Liver (tissue), 9 donors: ENCODE results near the gene ZNF45. TPM values are rescaled to one million over a fixed set of nuclear protein-coding genes. Genes with fewer than 3 reads are reported as not detected.

Source experiments
- DNase-seq: peaks from one replicate; pipeline ENCODE4 v3.0.0-alpha.2; 2017; ENCODE audit warnings: low spot score
- H3K27ac ChIP-seq, 2 donors: one replicate each; pipeline ENCODE4 v1.7.0; 2013; ENCODE audit warnings: inconsistent platforms in 2 of 2, low read length in 2 of 2, control low read depth in 1 of 2, low read depth in 1 of 2, mild to moderate bottlenecking in 1 of 2
- H3K27me3 ChIP-seq, 4 donors: one replicate each; pipeline versions ENCODE4 v1.6.1 to v1.7.0; 2013; ENCODE audit warnings: low read length in 3 of 4, inconsistent platforms in 1 of 4, mild to moderate bottlenecking in 1 of 4, moderate library complexity in 1 of 4; ENCODE audit not compliant: control insufficient read depth in 4 of 4, insufficient read depth in 4 of 4
- H3K36me3 ChIP-seq, 4 donors: one replicate each; pipeline versions ENCODE4 v1.6.1 to v1.7.0; 2013; ENCODE audit warnings: low read length in 3 of 4, mild to moderate bottlenecking in 3 of 4, low read depth in 1 of 4, moderate library complexity in 1 of 4; ENCODE audit not compliant: control insufficient read depth in 4 of 4, insufficient read depth in 3 of 4
- H3K4me1 ChIP-seq, 4 donors: one replicate each; pipeline versions ENCODE4 v1.6.1 to v1.7.0; 2013; ENCODE audit warnings: low read length in 3 of 4, mild to moderate bottlenecking in 3 of 4, moderate library complexity in 1 of 4; ENCODE audit not compliant: control insufficient read depth in 4 of 4, insufficient read depth in 4 of 4
- H3K4me3 ChIP-seq, 3 donors: one replicate each; pipeline versions ENCODE4 v1.6.1 to v1.7.0; 2013; ENCODE audit warnings: low read length in 3 of 3, control low read depth in 1 of 3, low read depth in 1 of 3, mild to moderate bottlenecking in 1 of 3
- H3K9ac ChIP-seq, 2 donors: one replicate each; pipeline ENCODE4 v1.7.0; 2013; ENCODE audit warnings: low read length in 2 of 2, mild to moderate bottlenecking in 2 of 2, moderate library complexity in 2 of 2, control low read depth in 1 of 2, low read depth in 1 of 2
- H3K9me3 ChIP-seq, 4 donors: one replicate each; pipeline versions ENCODE4 v1.6.1 to v1.7.0; 2013; ENCODE audit warnings: low read length in 3 of 4; ENCODE audit not compliant: control insufficient read depth in 4 of 4
- FOXA1 ChIP-seq: IDR thresholded peaks from 2 replicates; pipeline ENCODE4 v1.6.1; 2016; ENCODE audit warnings: antibody characterized with exemption
- GABPA ChIP-seq, 2 donors: IDR thresholded peaks in 1 of 2; conservative IDR thresholded peaks in 1 of 2; 2 replicates each; pipeline ENCODE4 v1.6.1; 2016; ENCODE audit warnings: antibody characterized with exemption in 2 of 2, mild to moderate bottlenecking in 1 of 2, moderate library complexity in 1 of 2
- HNF4G ChIP-seq: IDR thresholded peaks from 2 replicates; pipeline ENCODE4 v1.6.1; 2016; ENCODE audit warnings: antibody characterized with exemption
- JUND ChIP-seq, 2 donors: IDR thresholded peaks; 2 replicates each; pipeline ENCODE4 v1.6.1; 2016; ENCODE audit warnings: antibody characterized with exemption in 2 of 2
- NR2F2 ChIP-seq: IDR thresholded peaks from 2 replicates; pipeline ENCODE4 v1.6.1; 2016; ENCODE audit warnings: antibody characterized with exemption
- RXRA ChIP-seq, 2 donors: IDR thresholded peaks; 2 replicates each; pipeline ENCODE4 v1.6.1; 2017 to 2018; ENCODE audit warnings: antibody characterized with exemption in 2 of 2, mild to moderate bottlenecking in 1 of 2
- SP1 ChIP-seq: IDR thresholded peaks from 2 replicates; pipeline ENCODE4 v1.6.1; 2018; ENCODE audit warnings: antibody characterized with exemption, mild to moderate bottlenecking
- YY1 ChIP-seq: IDR thresholded peaks from 2 replicates; pipeline ENCODE4 v1.6.1; 2016; ENCODE audit warnings: antibody characterized with exemption, mild to moderate bottlenecking
- WGBS: extraction: QIAGEN DNeasy Blood & Tissue Kit; methylation state at CpG from one replicate; pipeline ENCODE4 v1.1.7; 2013; 5-methylcytosine and 5-hydroxymethylcytosine counted together
- polyA plus RNA-seq, 2 donors: library from polyadenylated mRNA; stranded (reverse) in 1 of 2; unstranded in 1 of 2; fragments of 200-250 nt in 1 of 2; fragments of >200 nt in 1 of 2; fragmentation: Nextera tagmentation in 1 of 2; extraction: Ambion mirVana in 1 of 2; gene quantifications; one replicate each; pipeline versions ENCODE4 v1.2.1 to v1.2.3, GENCODE V29; 2013 to 2015
- total RNA-seq, 2 donors: library from RNA; depleted of rRNA; stranded (reverse); fragments of >200 nt; gene quantifications; one replicate each; pipeline ENCODE4 v1.2.3, GENCODE V29; 2014
- TF ChIP-seq, protein P1 (sequence below): IDR thresholded peaks from 2 replicates; pipeline ENCODE4 v1.6.1; 2016; ENCODE audit warnings: antibody characterized with exemption
- TF ChIP-seq, protein P2 (sequence below): IDR thresholded peaks from 2 replicates; pipeline ENCODE4 v1.6.1; 2016; ENCODE audit warnings: antibody characterized with exemption
- TF ChIP-seq, protein P3 (sequence below): IDR thresholded peaks from 2 replicates; pipeline ENCODE4 v1.6.1; 2016; ENCODE audit warnings: antibody characterized with exemption, mild to moderate bottlenecking
- TF ChIP-seq, protein P4 (sequence below): fragments of 150-350 bp; IDR thresholded peaks from 2 replicates; pipeline ENCODE4 v1.5.1; 2017; ENCODE audit warnings: improper control_type of control experiment, low read depth, low read length; ENCODE audit not compliant: missing input control
- donor health status: healthy.
- donor health status: healthy.
- donor health status: healthy.
- donor health status: healthy.
- donor health status: healthy.

ZNF45 gene
- total and polyA plus RNA-seq, 4 donors = 1.5 to 11.1 (median 4.3) TPM

DNA sequence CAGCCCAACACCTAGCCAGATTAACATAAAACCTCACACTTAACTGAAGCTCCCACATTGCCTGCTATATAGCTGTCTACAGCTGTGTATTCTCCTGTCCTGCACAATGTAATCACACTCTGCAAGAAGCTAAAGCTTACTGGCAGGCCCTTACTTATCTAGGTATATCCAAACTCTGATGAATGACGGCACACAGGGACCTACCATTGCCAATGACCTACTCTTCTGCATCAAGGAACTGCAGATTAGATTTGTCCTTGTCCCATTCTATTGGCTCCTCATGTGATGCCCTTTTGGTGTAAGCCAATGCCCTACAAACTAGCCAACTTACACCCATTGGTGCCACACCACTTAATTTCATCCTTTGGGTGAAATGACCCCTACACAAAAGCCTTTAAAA is 26.4 kb downstream of the ZNF45 start:
- 99% methylated on average over 1 of the region's 1 CpG for WGBS
- no peaks in the 10 kb centered on the region for H3K4me1 ChIP-seq
- no peak for DNase-seq
- H3K27ac ChIP-seq = no peak overlapping the region
- H3K4me3 ChIP-seq = peak overlapping the region in 2 of 3 donors; percentile 49 to 62
- no peaks in the 10 kb centered on the region for H3K27me3 ChIP-seq
- peaks cover 34 to 85% (median 71%) of the 10 kb centered on the region in 4 donors for H3K9me3 ChIP-seq
- TF ChIP-seq, protein P1, sequence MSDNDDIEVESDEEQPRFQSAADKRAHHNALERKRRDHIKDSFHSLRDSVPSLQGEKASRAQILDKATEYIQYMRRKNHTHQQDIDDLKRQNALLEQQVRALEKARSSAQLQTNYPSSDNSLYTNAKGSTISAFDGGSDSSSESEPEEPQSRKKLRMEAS = no peak
- TF ChIP-seq YY1 (no peak), SP1 (no peak), FOXA1 (no peak), NR2F2 (no peak), JUND (IDR thresholded peaks at IDR 0.05) (no peak), HNF4G (no peak), RXRA (IDR thresholded peaks at IDR 0.05) (no peak), GABPA (IDR thresholded peaks at IDR 0.05 in 1 of 2, conservative IDR thresholded peaks at IDR 0.05 in 1 of 2) (no peak)
- TF ChIP-seq, protein P2, sequence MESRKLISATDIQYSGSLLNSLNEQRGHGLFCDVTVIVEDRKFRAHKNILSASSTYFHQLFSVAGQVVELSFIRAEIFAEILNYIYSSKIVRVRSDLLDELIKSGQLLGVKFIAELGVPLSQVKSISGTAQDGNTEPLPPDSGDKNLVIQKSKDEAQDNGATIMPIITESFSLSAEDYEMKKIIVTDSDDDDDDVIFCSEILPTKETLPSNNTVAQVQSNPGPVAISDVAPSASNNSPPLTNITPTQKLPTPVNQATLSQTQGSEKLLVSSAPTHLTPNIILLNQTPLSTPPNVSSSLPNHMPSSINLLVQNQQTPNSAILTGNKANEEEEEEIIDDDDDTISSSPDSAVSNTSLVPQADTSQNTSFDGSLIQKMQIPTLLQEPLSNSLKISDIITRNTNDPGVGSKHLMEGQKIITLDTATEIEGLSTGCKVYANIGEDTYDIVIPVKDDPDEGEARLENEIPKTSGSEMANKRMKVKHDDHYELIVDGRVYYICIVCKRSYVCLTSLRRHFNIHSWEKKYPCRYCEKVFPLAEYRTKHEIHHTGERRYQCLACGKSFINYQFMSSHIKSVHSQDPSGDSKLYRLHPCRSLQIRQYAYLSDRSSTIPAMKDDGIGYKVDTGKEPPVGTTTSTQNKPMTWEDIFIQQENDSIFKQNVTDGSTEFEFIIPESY = no peak
- TF ChIP-seq, protein P3, sequence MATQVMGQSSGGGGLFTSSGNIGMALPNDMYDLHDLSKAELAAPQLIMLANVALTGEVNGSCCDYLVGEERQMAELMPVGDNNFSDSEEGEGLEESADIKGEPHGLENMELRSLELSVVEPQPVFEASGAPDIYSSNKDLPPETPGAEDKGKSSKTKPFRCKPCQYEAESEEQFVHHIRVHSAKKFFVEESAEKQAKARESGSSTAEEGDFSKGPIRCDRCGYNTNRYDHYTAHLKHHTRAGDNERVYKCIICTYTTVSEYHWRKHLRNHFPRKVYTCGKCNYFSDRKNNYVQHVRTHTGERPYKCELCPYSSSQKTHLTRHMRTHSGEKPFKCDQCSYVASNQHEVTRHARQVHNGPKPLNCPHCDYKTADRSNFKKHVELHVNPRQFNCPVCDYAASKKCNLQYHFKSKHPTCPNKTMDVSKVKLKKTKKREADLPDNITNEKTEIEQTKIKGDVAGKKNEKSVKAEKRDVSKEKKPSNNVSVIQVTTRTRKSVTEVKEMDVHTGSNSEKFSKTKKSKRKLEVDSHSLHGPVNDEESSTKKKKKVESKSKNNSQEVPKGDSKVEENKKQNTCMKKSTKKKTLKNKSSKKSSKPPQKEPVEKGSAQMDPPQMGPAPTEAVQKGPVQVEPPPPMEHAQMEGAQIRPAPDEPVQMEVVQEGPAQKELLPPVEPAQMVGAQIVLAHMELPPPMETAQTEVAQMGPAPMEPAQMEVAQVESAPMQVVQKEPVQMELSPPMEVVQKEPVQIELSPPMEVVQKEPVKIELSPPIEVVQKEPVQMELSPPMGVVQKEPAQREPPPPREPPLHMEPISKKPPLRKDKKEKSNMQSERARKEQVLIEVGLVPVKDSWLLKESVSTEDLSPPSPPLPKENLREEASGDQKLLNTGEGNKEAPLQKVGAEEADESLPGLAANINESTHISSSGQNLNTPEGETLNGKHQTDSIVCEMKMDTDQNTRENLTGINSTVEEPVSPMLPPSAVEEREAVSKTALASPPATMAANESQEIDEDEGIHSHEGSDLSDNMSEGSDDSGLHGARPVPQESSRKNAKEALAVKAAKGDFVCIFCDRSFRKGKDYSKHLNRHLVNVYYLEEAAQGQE = no peak
- TF ChIP-seq, protein P4, sequence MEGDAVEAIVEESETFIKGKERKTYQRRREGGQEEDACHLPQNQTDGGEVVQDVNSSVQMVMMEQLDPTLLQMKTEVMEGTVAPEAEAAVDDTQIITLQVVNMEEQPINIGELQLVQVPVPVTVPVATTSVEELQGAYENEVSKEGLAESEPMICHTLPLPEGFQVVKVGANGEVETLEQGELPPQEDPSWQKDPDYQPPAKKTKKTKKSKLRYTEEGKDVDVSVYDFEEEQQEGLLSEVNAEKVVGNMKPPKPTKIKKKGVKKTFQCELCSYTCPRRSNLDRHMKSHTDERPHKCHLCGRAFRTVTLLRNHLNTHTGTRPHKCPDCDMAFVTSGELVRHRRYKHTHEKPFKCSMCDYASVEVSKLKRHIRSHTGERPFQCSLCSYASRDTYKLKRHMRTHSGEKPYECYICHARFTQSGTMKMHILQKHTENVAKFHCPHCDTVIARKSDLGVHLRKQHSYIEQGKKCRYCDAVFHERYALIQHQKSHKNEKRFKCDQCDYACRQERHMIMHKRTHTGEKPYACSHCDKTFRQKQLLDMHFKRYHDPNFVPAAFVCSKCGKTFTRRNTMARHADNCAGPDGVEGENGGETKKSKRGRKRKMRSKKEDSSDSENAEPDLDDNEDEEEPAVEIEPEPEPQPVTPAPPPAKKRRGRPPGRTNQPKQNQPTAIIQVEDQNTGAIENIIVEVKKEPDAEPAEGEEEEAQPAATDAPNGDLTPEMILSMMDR = no peak
- peaks cover 0 to 13% (median 6%) of the 10 kb centered on the region in 4 donors for H3K36me3 ChIP-seq
- H3K9ac ChIP-seq = no peak overlapping the region

DNA sequence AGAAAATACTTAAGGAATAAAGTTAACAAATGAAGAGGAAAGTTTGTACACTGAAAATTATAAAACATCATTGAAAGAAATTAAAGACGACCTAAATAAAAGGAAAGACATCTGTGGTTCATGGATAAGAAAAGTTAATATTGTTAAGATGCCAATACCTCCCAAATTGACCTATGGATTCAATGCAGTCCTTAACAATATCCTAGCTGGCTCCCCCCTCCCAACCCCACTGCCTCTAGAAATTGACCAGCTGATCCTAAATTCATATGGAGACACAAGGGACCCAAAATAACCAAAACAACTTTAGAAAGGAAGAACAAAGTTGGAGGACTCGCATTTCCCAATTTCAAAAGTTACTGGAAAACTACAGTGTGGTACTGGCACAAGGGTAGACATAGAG is 28.3 kb downstream of the ZNF45 start:
- DNase-seq = no peak
- peaks cover 32 to 74% (median 60%) of the 10 kb centered on the region in 4 donors for H3K9me3 ChIP-seq
- H3K9ac ChIP-seq = no peak overlapping the region
- no peaks in the 10 kb centered on the region for H3K27me3 ChIP-seq
- H3K4me3 ChIP-seq = peak overlapping the region in 2 of 3 donors; percentile 27 to 29
- 96% methylated on average over 2 of the region's 2 CpGs for WGBS
- TF ChIP-seq GABPA (IDR thresholded peaks at IDR 0.05 in 1 of 2, conservative IDR thresholded peaks at IDR 0.05 in 1 of 2) = no peak
- H3K27ac ChIP-seq = no peak overlapping the region
- H3K4me1 ChIP-seq = peaks cover 0 to 4% (median 3%) of the 10 kb centered on the region in 4 donors
- no peaks in the 10 kb centered on the region for H3K36me3 ChIP-seq
